Left hindlimb (tissue), 1 donor: ENCODE results near the gene CCDC121.

Experiments
- DNase-seq: peaks from one replicate; pipeline ENCODE4 v3.0.0-alpha.2; 2018

The CCDC121 gene

GRCh38 chr2:27581417-27582128 lies 47.2 kb downstream of the CCDC121 start:
- no peak for DNase-seq
